GM21825 (cell line): ENCODE data around the gene ONECUT1.

Experiments
- ATAC-seq: cut with Tn5 transposase; IDR thresholded peaks from one replicate; pipeline ENCODE4 v1.9.1; 2021; ENCODE audit warnings: mild to moderate bottlenecking, moderate library complexity; ENCODE audit not compliant: unreplicated experiment

Gene ONECUT1

GRCh38 chr15:52734329-52734728, 55.8 kb downstream of the ONECUT1 start:
- no peak for ATAC-seq

- no peak for ATAC-seq
Measured at GRCh38 chr15:52733696-52734255, 56.4 kb downstream of the ONECUT1 start.

GRCh38 chr15:52733088-52733487, 57.0 kb downstream of the ONECUT1 start:
- ATAC-seq: no peak

- no peak for ATAC-seq
Measured at GRCh38 chr15:52732551-52732950, 57.6 kb downstream of the ONECUT1 start.

GRCh38 chr15:52731732-52732470, 58.2 kb downstream of the ONECUT1 start:
- no peak for ATAC-seq

GRCh38 chr15:52731004-52731403, 59.1 kb downstream of the ONECUT1 start:
- ATAC-seq: no peak

- no peak for ATAC-seq
Measured at GRCh38 chr15:52730594-52730993, 59.5 kb downstream of the ONECUT1 start.

GRCh38 chr15:52730173-52730572, 60.0 kb downstream of the ONECUT1 start:
- ATAC-seq: peak; percentile 84

GRCh38 chr15:52728899-52729298, 61.2 kb downstream of the ONECUT1 start:
- no peak for ATAC-seq

GRCh38 chr15:52727815-52728214, 62.3 kb downstream of the ONECUT1 start:
- no peak for ATAC-seq

GRCh38 chr15:52726195-52726594, 63.9 kb downstream of the ONECUT1 start:
- no peak for ATAC-seq

- no peak for ATAC-seq
Measured at GRCh38 chr15:52718551-52718950, 71.6 kb downstream of the ONECUT1 start.

- no peak for ATAC-seq
Measured at GRCh38 chr15:52717924-52718323, 72.2 kb downstream of the ONECUT1 start.

GRCh38 chr15:52717481-52717880, 72.7 kb downstream of the ONECUT1 start:
- ATAC-seq: no peak

- ATAC-seq: no peak
Measured at GRCh38 chr15:52716536-52716935, 73.6 kb downstream of the ONECUT1 start.

- no peak for ATAC-seq
Measured at GRCh38 chr15:52715411-52715810, 74.7 kb downstream of the ONECUT1 start.

GRCh38 chr15:52714968-52715367, 75.2 kb downstream of the ONECUT1 start:
- ATAC-seq: no peak

GRCh38 chr15:52710708-52711389, 79.3 kb downstream of the ONECUT1 start:
- ATAC-seq: no peak

GRCh38 chr15:52710050-52710707, 80.0 kb downstream of the ONECUT1 start:
- peak; percentile 55 for ATAC-seq

GRCh38 chr15:52709187-52709981, 80.8 kb downstream of the ONECUT1 start:
- peak; percentile 92 for ATAC-seq
